Pancreas (tissue), 10 donors: ENCODE measurements around the gene GIPC1. TPM values are rescaled to one million over a fixed set of nuclear protein-coding genes. Genes with fewer than 3 reads are reported as not detected.

ENCODE experiments used
- ATAC-seq, 4 donors: fragments of 200-7000 bp; cut with Tn5 transposase; one replicate each; pipeline versions ENCODE4 v1.8.0 to v1.9.1; 2020; ENCODE audit warnings: mild to moderate bottlenecking in 4 of 4, moderate library complexity in 4 of 4
- DNase-seq, 6 donors: peaks; one replicate each; pipeline ENCODE4 v3.0.0-alpha.2; 2020
- FAIRE-seq: peaks from 2 replicates; lab custom pipeline; 2012; peaks lifted over from hg19 to GRCh38; lab: Jason Lieb, UNC
- H3K27ac ChIP-seq, 4 donors: fragments of 200-600 bp; sonication (generic); 1 replicate in 3 of 4; 2 replicates in 1 of 4; pipeline versions ENCODE4 v1.5.0 to v1.8.0; 2020
- H3K27me3 ChIP-seq, 4 donors: fragments of 200-600 bp; one replicate each; pipeline ENCODE4 v1.8.0; 2021
- H3K36me3 ChIP-seq, 3 donors: fragments of 200-600 bp; sonication (generic) in 1 of 3; one replicate each; pipeline versions ENCODE4 v1.5.0 to v1.8.0; 2020 to 2021
- H3K4me1 ChIP-seq, 3 donors: fragments of 200-600 bp; one replicate each; pipeline ENCODE4 v1.8.0; 2021
- H3K4me3 ChIP-seq, 4 donors: fragments of 200-600 bp; sonication (generic) in 2 of 4; one replicate each; pipeline versions ENCODE4 v1.5.0 to v1.8.0; 2020 to 2021
- H3K9me3 ChIP-seq, 4 donors: fragments of 200-600 bp; one replicate each; pipeline ENCODE4 v1.8.0; 2021
- WGBS, 2 donors: extraction: QIAGEN DNeasy Blood & Tissue Kit; methylation state at CpG; one replicate each; pipeline ENCODE4 v1.1.7; 2013; 5-methylcytosine and 5-hydroxymethylcytosine counted together
- intact Hi-C, 3 donors: fragments of 100-400 bp; cut with DNase I; formaldehyde crosslinking; loops; one replicate each; pipeline versions ENCODE4 v1.11.1 to v1.14.2; 2022
- polyA plus RNA-seq, 2 donors: library from polyadenylated mRNA; stranded (reverse); fragments of 200-250 nt; gene quantifications; one replicate each; pipeline ENCODE4 v1.2.3, GENCODE V29; 2013
- total RNA-seq, 6 donors: library from RNA; stranded (reverse); fragmentation: NEBNext Ultra II Directional in 4 of 6; extraction: Animal tissue kit (Norgen Biotek cat#: 25700) in 4 of 6; gene quantifications; one replicate each; pipeline versions ENCODE4 v1.2.1 to v1.2.4, GENCODE V29; 2021 to 2023
- TF ChIP-seq, protein P1 (sequence below), 4 donors: fragments of 200-600 bp; sonication (generic) in 3 of 4; IDR thresholded peaks; one replicate each; pipeline versions ENCODE4 v1.5.0 to v1.8.0; 2021; ENCODE audit warnings: antibody characterized with exemption in 4 of 4
- donor health status: healthy with polysubstance abuse.
- donor health status: DM: no; HTN: no; CAD: no; lungs with moderate emphysema.
- donor health status: DM: no; HTN: no; CAD: no.
- donor health status: control.
- donor health status: control.
- donor health status: Bipolar disorder and iron deficiency.
- donor health status: DM: yes; HTN: yes; CAD: no.
- donor health status: DM: no; HTN: no; CAD: no.
- donor health status: DM: no; HTN: no; CAD: no.
- donor health status: DM: yes; HTN: yes; CAD: no.

The GIPC1 gene
- total and polyA plus RNA-seq, 8 donors: 19.0 to 53.1 (median 25.0) TPM

- peak; percentile 55 to 78 (median 70) for ATAC-seq
- no peak overlapping the region for H3K4me3 ChIP-seq
- H3K4me1 ChIP-seq: peaks cover 4 to 5% (median 5%) of the 10 kb centered on the region in 3 donors
- whole genome bisulfite sequencing, 2 donors: 3% methylated on average over 61 to 66 of the region's 66 CpGs
- TF ChIP-seq, protein P1, sequence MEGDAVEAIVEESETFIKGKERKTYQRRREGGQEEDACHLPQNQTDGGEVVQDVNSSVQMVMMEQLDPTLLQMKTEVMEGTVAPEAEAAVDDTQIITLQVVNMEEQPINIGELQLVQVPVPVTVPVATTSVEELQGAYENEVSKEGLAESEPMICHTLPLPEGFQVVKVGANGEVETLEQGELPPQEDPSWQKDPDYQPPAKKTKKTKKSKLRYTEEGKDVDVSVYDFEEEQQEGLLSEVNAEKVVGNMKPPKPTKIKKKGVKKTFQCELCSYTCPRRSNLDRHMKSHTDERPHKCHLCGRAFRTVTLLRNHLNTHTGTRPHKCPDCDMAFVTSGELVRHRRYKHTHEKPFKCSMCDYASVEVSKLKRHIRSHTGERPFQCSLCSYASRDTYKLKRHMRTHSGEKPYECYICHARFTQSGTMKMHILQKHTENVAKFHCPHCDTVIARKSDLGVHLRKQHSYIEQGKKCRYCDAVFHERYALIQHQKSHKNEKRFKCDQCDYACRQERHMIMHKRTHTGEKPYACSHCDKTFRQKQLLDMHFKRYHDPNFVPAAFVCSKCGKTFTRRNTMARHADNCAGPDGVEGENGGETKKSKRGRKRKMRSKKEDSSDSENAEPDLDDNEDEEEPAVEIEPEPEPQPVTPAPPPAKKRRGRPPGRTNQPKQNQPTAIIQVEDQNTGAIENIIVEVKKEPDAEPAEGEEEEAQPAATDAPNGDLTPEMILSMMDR (IDR thresholded peaks at IDR 0.05): peak; percentile 88 to 97 (median 94)
- no peak for FAIRE-seq
- H3K27me3 ChIP-seq: no peaks in the 10 kb centered on the region
- H3K9me3 ChIP-seq: no peaks in the 10 kb centered on the region
- peaks cover 0 to 19% (median 0%) of the 10 kb centered on the region in 3 donors for H3K36me3 ChIP-seq
- intact Hi-C loops: no loop called here
- peak in 5 of 6 donors; percentile 40 to 93 (median 71) for DNase-seq
- H3K27ac ChIP-seq: no peak overlapping the region
These were observed 23.6 kb downstream of the GIPC1 start for GRCh38 chr19:14472202-14472938.

DNA sequence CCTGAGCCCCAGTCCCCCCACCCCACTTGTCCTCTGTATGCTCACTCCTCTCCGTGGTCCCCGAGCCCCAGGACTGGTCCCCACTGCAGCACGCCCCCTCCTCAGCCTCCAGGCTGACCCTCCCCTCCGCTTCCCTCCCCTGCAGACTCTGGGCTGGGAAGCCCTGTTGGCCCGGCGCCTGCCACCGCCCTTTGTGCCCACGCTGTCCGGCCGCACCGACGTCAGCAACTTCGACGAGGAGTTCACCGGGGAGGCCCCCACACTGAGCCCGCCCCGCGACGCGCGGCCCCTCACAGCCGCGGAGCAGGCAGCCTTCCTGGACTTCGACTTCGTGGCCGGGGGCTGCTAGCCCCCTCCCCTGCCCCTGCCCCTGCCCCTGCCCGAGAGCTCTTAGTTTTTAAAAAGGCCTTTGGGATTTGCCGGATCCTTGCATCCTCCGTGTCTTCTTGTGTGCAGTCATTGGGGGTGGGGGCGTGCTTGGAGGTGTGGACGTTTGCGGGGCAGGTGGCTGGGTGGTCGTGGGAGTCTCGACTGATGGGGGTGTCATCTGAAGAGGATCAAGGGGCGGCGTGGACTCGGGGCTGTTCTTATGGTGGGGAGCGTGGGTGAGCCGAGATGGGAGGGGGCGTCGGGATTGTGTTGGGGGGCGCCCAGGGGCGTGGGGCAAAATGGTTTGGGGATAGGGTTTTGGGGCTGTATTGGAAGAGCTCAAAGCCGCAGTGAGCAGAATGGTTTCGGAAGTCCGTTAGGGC is 24.3 kb downstream of the GIPC1 start:
- intact Hi-C loops: no loop called here
- Histone ChIP-seq H3K27me3 (no peaks in the 10 kb centered on the region), H3K36me3 (peaks cover 0 to 22% (median 0%) of the 10 kb centered on the region in 3 donors), H3K9me3 (no peaks in the 10 kb centered on the region), H3K27ac (no peak overlapping the region), H3K4me1 (peaks cover 4 to 5% (median 5%) of the 10 kb centered on the region in 3 donors), H3K4me3 (no peak overlapping the region)
- no peak for ATAC-seq
- no peak for FAIRE-seq
- 65 to 83% methylated on average over 43 to 46 of the region's 46 CpGs for whole genome bisulfite sequencing, 2 donors
- DNase-seq: peak in 1 of 6 donors; percentile 73
- TF ChIP-seq, protein P1 (IDR thresholded peaks at IDR 0.05): no peak

DNA sequence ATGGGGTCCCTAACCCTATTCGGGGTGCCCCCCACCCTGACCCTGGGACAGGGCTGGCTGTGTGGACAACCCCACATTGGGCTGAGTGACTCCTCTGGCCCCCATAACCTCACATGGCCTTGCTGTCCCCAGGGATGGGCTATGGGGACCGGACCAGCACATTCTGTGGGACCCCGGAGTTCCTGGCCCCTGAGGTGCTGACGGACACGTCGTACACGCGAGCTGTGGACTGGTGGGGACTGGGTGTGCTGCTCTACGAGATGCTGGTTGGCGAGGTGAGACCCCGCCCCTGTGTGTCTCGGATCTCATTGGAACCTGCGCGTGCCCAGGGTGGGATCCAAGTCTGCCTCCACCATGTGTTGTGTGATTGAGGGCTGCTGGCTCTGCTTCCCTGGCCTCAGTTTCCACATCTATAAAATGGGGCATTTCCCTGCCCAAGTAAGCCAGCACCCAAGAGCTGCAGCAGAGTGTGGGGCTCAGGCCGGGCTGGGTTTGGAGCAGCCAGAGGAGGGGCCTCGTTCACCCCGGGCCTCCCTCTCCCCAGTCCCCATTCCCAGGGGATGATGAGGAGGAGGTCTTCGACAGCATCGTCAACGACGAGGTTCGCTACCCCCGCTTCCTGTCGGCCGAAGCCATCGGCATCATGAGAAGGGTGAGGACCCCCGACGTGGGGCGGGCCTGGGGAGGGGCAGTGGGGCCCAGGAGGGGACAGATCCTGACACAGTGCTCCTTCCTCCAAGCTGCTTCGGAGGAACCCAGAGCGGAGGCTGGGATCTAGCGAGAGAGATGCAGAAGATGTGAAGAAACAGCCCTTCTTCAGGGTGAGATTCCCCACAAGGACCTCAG is 25.7 kb downstream of the GIPC1 start:
- Histone ChIP-seq H3K27me3 (no peaks in the 10 kb centered on the region), H3K9me3 (no peaks in the 10 kb centered on the region), H3K4me3 (no peak overlapping the region), H3K4me1 (peaks cover 4 to 5% (median 5%) of the 10 kb centered on the region in 3 donors), H3K36me3 (peaks cover 0 to 28% (median 0%) of the 10 kb centered on the region in 3 donors), H3K27ac (no peak overlapping the region)
- intact Hi-C loops: no loop called here
- FAIRE-seq: no peak
- ATAC-seq: no peak
- WGBS, 2 donors: 87 to 88% methylated on average over 32 of the region's 32 CpGs
- TF ChIP-seq, protein P1 (IDR thresholded peaks at IDR 0.05): no peak
- peak in 1 of 6 donors; percentile 55 for DNase-seq

DNA sequence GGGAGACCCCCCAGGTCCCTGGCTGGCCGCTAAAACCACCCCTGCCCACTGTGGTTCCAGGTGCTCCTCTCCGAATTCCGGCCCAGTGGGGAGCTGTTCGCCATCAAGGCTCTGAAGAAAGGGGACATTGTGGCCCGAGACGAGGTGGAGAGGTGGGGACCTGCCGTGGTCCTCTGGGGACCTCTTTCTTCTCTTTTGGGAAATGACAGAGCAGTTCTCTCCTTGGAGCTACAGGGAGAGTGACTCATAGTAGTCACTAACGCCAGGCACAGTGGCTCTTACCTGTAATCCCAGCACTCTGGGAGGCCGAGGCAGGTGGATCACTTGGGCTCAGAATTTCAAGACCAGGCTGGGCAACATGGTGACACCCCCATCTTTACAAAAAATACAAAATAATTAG is 28.1 kb downstream of the GIPC1 start:
- no peak overlapping the region for H3K4me3 ChIP-seq
- H3K27ac ChIP-seq: no peak overlapping the region
- WGBS, 2 donors: 85 to 87% methylated on average over 9 of the region's 9 CpGs
- FAIRE-seq (no peak), DNase-seq (no peak), ATAC-seq (no peak)
- H3K9me3 ChIP-seq: no peaks in the 10 kb centered on the region
- intact Hi-C loops: no loop called here
- H3K36me3 ChIP-seq: peaks cover 0 to 38% (median 8%) of the 10 kb centered on the region in 3 donors
- H3K27me3 ChIP-seq: no peaks in the 10 kb centered on the region
- peaks cover 4 to 5% (median 5%) of the 10 kb centered on the region in 3 donors for H3K4me1 ChIP-seq
- TF ChIP-seq, protein P1 (IDR thresholded peaks at IDR 0.05): no peak
